Measurements from ENCODE around the gene RAI2.

The RAI2 gene

DNA sequence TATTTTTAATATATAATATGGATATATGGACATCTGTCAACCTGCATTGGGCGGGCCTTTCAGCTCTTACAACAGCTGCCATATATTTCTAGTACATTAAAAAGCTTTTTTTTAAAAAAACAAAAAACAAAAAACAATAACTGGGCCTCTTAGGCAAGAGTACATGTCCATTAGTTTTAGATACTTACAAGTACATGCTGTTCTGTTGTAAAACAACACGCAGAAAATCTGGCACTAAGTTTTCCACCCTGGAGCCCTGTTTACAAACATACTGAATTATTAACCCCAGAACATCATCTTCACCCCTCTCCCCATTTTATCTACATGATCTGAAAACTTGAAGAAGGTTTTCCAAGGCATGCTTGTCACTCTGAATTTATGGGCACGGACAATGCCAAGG, 29.8 kb downstream of the RAI2 start:
- no peak for DNase-seq (ENCODE audit: low read depth)
- no peak overlapping the region for H3K4me3 ChIP-seq (ENCODE audit: low read depth, low read length)

DNA sequence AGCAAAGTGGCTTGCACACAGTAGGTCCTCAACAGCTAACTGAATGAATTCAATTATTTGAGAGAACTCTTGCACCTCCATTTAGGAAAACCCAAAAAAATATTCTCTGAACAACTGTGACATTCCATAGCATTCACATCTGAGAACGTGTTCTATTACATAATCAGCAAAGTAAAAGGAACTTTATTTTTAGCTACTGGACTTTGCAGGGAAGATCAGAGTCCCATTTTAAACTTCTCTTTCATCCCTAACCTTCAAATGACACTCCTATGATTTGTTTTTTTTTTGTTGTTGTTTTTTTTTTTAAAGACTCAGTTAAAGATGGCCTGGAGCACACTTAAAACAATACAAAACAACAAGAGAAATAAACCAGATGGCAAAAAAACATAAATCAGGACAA, 30.9 kb downstream of the RAI2 start:
- DNase-seq (ENCODE audit: low read depth): no peak
- no peak overlapping the region for H3K4me3 ChIP-seq (ENCODE audit: low read depth, low read length)

DNA sequence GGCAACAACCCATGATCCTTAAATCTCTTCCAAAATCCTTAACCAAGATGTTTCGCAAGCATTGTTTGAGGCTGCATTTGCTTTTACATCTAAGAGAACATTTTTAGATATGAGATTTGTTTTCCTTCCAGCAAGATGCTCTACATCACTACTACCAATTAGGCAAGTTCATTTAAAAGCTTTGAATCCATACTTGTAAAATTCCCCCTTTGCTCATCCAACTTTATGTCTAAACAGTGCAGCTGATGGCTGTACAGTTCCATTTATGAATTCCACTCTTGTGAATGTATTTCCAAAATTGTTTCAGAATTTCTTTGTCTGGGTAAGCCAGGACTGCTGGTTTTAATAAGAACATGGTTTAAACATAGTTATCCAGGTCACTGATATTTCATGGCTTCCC, 31.5 kb downstream of the RAI2 start:
- no peak for DNase-seq (ENCODE audit: low read depth)
- no peak overlapping the region for H3K4me3 ChIP-seq (ENCODE audit: low read depth, low read length)

DNA sequence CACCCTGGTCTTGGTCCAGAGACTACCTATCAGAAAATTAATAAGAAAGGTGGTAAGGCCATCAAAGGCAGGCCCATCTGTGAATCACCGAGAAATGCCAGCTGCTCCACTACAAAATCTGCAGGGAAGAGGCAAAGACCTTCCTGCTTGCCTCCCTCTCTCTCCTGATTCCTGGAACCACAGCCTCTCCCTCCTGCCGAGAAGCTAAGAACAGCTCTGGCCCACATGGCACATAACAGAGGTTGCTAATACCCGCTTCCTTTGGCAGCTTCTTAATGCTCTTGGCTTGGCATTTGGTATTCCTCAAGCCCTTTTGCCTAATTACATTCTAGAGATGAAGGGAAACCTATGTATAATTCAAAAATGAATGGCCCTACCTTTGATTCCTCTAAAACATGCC, 32.9 kb downstream of the RAI2 start:
- DNase-seq (ENCODE audit: low read depth): no peak
- H3K4me3 ChIP-seq (ENCODE audit: low read depth, low read length): no peak overlapping the region

DNA sequence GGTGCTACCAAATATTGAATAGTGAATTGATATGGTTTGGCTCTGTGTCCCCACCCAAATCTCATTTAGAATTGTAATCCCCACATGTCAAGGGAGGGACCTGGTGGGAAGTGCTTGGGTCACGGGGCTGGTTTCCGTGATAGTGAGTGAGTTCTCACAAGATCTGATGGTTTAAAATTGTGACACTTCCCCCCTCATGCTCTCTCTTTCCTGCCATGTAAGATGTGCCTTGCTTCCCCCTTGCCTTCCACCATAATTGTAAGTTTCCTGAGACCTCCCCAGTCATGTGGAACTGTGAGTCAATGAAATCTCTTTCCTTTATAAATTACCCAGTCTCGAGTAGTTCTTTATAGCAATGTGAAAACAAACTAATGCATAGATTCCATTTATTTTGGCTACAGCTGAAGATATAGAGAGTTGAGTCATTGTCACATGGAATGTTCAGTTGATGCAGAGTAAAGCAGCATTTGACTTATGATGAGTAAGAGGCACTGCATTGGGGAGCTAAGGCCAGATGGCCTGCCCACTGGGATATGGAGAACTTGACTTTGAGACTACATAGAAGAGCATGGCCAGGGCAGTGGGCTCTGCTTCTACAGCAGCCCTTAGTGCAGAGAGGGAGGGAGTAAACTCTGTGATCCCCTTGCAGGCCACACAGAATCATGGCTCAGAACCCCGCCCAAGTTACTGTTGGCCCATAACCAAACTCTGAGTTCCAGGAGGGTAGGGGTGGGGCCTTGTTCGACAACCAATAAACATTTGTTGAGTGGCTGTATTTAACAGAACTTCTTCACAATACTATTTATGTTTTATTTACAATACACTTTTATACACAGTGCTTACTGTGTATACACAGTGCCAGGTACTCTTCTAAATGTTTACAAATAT, 34.2 kb downstream of the RAI2 start:
- no peak overlapping the region for H3K4me3 ChIP-seq (ENCODE audit: low read depth, low read length)
- DNase-seq (ENCODE audit: low read depth): no peak

DNA sequence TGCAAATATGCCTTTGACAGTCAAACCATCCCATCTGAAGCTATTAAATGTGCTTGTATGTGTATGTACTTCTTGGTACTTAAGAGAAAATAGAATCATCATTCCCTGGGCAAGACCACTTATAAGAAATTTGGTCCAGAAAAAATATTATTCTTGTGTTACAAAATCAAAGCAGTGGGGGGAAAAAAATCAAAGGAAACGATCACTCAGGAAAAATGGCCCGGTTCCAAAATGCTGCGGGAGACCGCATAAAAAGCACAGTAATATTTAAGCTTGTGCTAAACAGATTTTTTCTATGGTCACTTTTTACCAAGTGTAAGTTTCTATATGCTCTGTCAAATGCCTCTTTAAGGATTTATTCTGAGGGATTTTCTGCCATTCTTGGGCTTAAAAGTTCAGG, 36.1 kb downstream of the RAI2 start:
- DNase-seq (ENCODE audit: low read depth): no peak
- H3K4me3 ChIP-seq (ENCODE audit: low read depth, low read length): no peak overlapping the region

DNA sequence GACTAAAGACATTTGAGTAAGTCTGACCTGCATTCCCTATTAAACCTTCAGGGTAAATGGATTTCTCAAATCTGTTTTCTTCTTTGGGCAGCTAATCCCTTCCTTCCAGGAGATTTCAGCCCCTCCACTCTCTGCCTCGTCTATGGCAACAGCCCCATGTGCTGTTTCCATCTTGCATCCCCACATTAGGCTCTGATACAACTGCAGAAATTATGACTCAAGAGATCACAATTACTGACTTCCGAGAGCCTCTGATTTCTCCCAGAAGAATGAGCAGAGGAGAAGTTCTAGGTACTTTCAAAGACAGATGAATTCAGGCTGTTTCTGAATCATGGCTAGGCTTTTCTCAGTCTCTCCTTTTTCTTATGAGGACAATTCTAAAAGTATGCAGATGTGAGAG, 38.7 kb downstream of the RAI2 start:
- DNase-seq (ENCODE audit: low read depth): no peak
- no peak overlapping the region for H3K4me3 ChIP-seq (ENCODE audit: low read depth, low read length)

DNA sequence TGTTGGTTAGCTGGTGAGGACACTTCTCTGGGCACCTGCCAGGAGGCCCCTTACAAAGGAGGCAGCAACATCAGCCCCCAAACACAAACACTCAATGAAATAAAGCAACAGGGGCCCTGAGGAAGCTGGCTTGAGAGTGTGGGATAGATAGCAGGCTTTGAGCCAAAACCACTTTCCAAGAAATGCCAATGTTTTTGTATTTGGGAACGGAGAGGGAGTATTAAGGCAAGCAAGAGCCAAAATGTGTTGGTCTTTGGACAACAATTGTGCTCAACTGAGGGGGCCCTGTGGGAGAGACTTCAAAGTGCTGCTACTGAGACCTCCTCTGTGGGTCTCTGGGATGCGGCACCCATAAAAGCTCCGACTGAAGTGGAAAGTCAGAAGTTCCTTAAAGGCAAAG, 41.0 kb downstream of the RAI2 start:
- H3K4me3 ChIP-seq (ENCODE audit: low read depth, low read length): no peak overlapping the region
- DNase-seq (ENCODE audit: low read depth): no peak

DNA sequence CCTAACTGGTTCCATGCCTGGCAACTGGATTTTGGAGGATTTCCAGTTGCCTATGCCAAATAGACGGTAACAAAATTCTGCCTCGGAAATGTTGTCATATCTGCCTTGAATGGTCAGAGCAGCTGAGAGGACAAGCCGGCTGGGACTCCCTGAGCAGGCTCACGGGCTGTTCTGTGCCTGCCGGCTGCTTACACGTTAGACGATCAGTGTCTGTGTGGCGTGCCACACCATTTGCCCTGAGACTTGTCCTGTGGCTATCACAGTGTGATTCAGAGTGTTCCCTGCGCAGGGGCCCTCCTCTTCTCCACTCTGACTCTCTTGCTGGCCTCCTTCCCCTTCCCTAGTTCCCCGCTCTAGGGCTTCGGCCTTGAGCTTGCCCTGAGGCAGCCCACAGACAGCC, 42.4 kb downstream of the RAI2 start:
- no peak overlapping the region for H3K4me3 ChIP-seq (ENCODE audit: low read depth, low read length)
- no peak for DNase-seq (ENCODE audit: low read depth)

DNA sequence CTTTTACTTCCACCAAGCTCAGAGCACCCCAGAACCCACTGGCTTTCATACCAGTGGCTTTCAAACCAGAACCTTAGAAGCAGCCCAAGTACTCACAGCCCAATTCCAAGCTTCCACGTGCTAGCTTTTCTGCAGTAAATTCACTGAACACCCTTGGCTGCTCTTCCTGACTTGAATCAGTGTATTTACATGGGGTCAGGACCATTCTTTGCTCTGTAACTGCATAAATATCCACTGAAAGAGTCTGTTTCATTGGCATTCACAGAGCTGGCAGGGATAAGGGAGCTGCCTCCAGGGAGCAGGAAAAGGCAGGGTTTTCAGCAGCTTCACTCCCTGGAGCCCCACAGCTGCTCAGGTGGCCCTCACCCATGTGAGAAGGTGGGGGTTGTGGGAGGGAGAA, 43.8 kb downstream of the RAI2 start:
- no peak overlapping the region for H3K4me3 ChIP-seq (ENCODE audit: low read depth, low read length)
- no peak for DNase-seq (ENCODE audit: low read depth)

DNA sequence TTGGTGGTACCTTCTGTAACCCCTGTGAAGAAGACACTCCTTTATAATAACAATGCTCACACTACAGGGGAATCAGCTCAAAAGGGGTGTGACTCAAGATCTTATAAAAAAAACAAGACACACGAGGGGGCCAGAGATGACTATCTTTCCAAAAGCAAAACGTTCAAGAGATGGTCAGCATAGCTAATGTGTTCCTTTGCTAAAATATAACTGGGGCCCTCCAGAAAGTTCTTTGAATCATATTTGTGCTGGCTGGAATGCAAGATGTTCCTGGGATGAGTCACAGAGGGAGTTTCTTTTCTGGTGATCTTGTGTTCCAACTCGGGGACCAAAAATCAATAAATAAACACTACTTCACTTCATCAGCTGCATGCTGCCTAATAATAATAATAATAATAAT, 46.5 kb downstream of the RAI2 start:
- peak; percentile 4 for DNase-seq (ENCODE audit: low read depth)

DNA sequence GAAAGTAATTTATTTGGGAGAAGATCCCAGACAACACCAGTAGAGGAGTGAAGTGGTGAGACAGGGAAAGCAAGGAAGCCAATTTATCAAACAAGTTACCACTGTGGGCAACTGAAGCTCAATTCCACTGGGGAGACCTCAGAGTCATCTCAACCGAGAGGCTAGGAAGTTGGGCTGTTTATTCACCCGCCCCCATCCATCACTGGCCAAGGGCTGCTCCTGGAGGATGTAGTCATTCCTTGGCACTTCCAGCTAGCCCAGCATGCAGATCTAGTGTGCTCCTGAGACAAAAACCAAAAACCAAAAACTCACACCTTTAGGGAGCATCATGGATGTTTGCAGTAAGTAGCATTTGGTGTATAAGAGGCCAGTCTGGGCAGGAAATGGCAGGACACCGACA, 47.0 kb downstream of the RAI2 start:
- DNase-seq (ENCODE audit: low read depth): no peak

More for the DNA sequence above, 46.5 kb downstream of the RAI2 start:
- no peak overlapping the region for H3K4me3 ChIP-seq (ENCODE audit: low read depth, low read length)

DNA sequence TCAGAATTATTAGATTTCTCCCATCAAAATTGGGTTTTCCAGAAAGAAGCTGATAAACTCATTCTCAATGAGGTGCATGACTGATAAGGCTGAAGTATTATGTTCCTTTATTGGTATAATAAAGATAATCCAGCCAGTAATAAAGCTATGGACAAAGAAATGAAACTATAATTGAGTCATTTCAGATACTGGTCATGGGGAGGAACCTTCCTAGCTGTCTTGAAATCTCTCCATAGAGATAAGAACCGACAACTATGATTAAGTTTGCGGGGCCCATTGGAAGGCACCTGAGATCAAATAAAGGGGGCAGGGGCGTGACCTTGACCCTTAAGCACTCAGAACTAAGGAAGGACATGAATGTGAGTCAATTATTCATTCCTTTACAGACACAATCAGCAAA, 47.8 kb downstream of the RAI2 start:
- no peak for DNase-seq (ENCODE audit: low read depth)
- no peak overlapping the region for H3K4me3 ChIP-seq (ENCODE audit: low read depth, low read length)

More for the DNA sequence above, 47.0 kb downstream of the RAI2 start:
- no peak overlapping the region for H3K4me3 ChIP-seq (ENCODE audit: low read depth, low read length)

DNA sequence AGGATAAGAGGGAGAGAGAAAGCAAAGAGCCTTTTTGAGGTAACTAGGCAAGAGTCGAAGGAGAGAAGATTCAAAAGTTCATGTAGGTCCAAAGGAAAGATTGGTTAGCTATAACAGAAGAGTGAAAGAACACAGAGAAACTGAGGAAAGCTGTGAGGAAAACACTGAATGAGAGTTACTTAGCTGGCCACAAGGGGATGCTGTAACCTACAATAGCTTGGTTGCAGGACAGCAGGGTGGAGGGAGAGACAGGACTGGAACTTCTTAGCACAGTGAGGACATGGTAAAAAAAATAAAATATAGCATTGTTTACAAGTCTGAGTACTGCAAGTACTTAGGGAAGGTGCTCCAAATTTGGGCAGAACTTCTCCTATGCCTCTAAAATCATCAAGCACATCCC, 48.3 kb downstream of the RAI2 start:
- H3K4me3 ChIP-seq (ENCODE audit: low read depth, low read length): no peak overlapping the region
- DNase-seq (ENCODE audit: low read depth): no peak

DNA sequence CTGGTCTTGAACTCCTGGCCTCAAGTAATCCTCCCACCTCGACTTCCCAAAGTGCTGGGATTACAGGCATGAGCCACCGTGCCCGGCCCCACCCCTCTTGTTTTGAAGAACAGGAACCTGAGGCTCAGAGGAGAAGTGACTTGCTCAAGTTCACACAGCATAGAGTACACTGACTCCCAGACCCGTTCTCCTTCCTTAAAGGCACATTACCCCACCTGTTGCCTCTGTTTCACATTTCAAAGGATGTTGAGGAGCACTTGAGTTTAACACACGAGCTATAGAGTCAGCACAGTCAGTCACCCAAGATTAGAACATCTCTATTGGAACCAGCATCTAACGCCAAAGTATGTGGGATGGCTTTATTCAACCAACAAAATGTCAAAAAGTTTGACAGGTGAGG, 51.1 kb downstream of the RAI2 start:
- no peak for DNase-seq (ENCODE audit: low read depth)
- no peak overlapping the region for H3K4me3 ChIP-seq (ENCODE audit: low read depth, low read length)

DNA sequence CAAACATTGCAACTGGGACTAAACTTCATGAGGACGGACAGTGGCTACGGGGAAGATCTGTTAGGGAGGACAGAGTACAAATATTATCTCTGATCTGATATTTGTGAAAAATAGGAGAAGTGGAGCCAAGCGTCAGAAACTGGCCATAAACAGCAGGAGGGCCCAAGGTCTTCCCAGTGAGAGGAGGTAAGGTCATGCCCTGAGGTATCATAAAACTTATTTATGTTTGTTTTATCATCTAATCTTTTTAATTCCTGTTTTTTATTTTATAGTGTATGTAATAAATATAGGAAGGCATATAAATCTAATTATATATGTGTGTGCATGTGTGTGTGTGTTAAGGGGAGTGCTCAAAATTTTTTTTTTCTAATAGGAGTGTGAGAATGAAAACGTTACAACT, 51.8 kb downstream of the RAI2 start:
- H3K4me3 ChIP-seq (ENCODE audit: low read depth, low read length): no peak overlapping the region
- DNase-seq (ENCODE audit: low read depth): no peak

DNA sequence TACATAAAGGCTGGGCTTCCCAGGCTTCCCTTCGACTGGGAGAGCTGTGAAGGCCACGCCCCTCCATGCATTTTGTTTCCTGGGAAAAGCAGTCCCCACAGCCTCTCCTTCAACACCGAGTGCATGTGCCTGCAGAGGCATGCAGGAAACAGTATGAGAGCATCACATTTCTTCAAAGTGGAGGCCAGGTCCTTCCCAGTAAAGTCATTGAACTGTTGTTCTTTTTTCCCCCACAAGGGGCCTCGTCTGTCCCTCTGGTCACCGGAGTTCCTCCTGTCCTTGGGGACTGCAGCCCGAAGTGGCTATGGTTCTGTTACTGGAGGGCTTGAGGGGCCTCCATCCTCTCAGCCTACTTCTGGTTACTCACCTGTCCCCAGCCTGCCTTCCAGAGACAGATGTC, 56.0 kb downstream of the RAI2 start:
- no peak for DNase-seq (ENCODE audit: low read depth)
- H3K4me3 ChIP-seq (ENCODE audit: low read depth, low read length): no peak overlapping the region

DNA sequence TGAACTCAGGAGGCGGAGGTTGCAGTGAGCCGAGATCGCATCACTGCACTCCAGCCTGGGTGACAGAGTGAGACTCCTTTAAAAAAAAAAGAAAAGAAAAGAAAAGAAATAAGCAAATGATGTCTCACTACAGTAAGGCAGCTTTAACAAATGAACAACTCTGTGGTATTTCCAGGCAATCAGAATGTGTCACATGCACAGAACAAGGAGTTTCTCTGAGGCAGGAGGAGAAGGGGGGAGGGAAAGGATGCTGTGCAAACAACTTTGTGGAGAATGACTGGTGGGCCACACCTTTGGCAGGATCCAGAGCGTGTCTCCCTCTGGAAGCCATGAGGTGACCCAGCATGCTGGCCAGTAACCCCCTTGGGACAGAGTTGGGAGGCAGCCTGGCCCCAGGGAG, 57.6 kb downstream of the RAI2 start:
- H3K4me3 ChIP-seq (ENCODE audit: low read depth, low read length): no peak overlapping the region
- DNase-seq (ENCODE audit: low read depth): no peak

DNA sequence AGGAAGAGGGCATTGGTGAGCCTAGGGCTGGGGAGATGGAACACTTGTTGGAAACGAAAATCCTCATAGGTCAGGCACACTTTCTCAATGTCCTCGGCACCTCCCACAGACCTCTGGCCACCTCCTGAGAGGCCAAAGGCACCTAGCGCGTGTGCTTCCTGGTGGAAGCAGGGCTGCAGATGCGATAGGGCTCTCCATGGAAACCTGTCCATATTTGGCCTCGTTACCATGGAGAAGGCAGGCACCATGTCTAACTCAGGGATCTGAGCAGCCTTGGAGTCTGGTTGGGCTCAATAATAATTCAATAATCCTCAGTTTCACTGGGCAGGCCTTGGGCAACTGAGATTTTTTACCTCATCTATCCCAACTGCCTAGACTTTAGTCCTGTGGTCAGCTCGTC, 58.3 kb downstream of the RAI2 start:
- no peak overlapping the region for H3K4me3 ChIP-seq (ENCODE audit: low read depth, low read length)
- DNase-seq (ENCODE audit: low read depth): no peak

DNA sequence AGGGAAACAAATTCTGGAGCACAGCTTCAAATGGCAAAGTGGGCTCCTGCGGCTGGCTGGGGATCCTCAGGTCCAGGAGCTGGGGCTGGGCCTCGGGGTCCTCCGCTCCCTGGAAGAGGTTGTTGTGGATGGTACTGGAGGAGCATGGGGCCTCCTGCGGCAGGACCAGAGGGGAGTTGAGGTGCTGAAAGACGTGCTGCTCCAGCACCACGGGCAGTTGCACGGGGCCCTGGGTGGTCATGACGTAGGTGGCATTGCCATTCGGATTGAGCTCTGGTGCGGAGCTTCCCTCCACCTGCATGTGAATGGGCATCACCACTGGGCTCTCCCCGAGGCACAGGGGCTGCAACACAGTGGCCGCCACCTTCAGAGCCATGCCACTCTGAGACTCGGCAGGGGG, 59.7 kb downstream of the RAI2 start:
- DNase-seq (ENCODE audit: low read depth): no peak
- H3K4me3 ChIP-seq (ENCODE audit: low read depth, low read length): no peak overlapping the region

DNA sequence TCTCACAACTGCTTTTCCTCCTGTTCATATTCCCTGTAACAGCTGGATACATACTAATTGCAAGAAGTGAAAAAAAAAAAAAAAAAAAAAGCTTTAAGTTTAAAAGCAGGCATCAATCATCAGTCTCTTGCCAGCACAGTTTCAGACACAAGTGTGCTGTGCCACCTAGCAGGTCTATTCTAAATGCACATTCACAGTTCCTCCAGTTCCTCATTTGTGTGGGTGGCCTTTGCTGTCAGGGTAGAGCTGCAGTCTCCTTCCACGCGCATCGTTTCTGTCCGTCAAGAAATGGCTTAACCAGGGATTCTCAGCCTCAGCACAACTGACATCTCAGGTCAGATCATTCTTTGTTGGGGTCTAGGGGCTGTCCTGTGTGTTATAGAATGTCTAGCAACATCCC, 62.2 kb downstream of the RAI2 start:
- no peak for DNase-seq (ENCODE audit: low read depth)
- no peak overlapping the region for H3K4me3 ChIP-seq (ENCODE audit: low read depth, low read length)

DNA sequence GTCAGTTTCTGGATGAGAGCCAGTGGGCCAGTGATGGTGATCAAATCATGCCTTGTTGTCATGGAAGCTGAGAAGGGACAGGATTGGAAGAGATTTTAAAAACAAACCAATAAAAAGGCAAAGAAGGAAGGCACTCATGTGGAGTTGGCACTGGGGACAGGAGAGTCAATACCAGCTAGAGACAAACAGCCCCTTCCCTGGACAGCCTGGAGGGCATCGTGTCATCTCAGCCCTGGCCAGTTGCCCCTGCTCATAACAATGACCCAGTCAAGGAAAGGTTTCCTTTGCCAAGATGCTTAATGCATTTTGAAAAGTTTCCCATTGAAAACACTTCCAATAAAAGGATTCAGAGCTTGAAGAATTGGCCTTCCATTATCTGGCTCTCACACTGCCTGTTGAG, 68.3 kb downstream of the RAI2 start:
- no peak for DNase-seq (ENCODE audit: low read depth)

More for the DNA sequence above, 68.3 kb downstream of the RAI2 start:
- no peak overlapping the region for H3K4me3 ChIP-seq (ENCODE audit: low read depth, low read length)
